GM19468 (cell line): ENCODE data around the gene RTN3.
"Not testable (repeated sequence)": the region's sequence is repeated elsewhere in the genome, so short reads cannot be mapped to it uniquely, and the experiment has no call there.

Experiments used
- ATAC-seq: cut with Tn5 transposase; IDR thresholded peaks from one replicate; pipeline ENCODE4 v1.9.1; 2021; ENCODE audit warnings: mild to moderate bottlenecking, moderate library complexity, moderate number of reproducible peaks; ENCODE audit not compliant: unreplicated experiment; ENCODE audit errors: extremely low read depth

Gene RTN3

DNA sequence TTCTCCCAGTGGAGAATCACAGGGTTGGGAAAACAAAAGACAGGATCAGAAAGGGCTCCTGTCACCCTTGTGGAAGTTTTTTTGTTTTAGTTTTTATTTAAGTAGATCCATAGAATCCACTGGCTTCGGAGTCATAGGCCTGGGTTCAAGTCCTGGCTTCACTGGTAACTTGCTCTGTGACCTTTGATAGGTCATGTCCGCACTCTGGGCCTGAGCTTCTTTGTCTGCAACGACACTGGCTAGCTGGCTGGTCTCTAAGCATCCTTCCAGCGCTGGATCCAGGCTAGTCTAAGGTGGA, 85.9 kb downstream of the RTN3 start:
- ATAC-seq = no peak

DNA sequence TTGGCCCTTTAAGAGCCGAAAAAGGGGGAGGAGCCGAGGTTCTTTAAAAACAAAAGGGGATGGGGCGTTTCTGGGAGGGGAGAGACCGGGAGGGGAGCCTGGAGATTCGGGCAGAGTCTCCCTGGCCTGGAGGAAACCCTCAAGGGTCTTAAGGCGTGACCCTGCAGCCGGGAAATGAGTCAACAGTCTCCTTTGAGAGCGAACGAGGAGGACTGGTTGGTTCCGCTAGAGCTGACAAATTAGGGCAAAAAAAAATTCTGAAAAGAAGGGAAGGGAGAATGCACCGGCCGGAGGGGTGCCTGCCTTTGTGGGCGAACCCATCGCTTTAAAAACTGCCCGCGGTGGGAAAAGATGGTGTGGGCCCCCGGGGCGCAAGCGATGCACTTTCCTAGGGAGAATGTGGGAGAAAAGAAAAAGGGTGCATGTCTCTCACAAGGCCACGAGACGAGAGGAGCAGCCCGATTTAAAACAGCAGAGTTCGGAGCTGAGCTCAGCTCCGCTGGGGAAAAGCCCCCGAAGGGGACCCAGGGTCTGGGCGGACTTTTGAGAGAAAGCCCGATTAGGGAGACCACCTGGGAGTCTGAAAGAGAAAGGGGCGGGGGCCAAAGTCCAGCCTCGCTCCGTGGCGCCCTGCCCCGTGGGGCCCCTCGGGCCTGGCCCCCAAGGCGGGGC, 86.4 kb downstream of the RTN3 start:
- ATAC-seq = no peak

GRCh38 chr11:63768237-63769041, 87.1 kb downstream of the RTN3 start, which contains the start of gene ZFTA:
ZFTA (minus strand) TSS chr11:63768775; CDS start chr11:63768622, 153 bp downstream.
- ATAC-seq = no peak

- ATAC-seq = no peak
Measured at GRCh38 chr11:63769042-63769713, 87.9 kb downstream of the RTN3 start.

- no peak for ATAC-seq
Measured at GRCh38 chr11:63769714-63770455, 88.6 kb downstream of the RTN3 start.

DNA sequence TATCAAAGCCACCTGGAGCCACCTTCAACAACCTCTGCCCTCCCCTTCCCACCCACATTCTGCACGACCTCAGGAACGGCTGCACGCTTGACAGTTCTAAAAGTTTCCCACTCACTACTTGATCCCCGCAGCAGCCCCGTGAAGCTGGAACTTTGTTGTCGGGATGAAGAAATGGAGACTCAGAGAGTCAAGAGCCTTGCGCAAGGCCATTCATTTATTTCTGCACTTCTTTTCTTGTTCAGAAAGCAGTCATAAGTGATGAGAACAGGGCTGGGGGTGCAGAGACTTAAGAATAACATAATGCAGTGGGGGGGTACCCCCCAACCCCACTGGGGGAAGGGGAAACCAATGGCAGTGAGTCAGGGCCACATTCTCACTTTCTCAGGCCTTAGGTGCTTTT, 89.5 kb downstream of the RTN3 start:
- ATAC-seq = no peak

DNA sequence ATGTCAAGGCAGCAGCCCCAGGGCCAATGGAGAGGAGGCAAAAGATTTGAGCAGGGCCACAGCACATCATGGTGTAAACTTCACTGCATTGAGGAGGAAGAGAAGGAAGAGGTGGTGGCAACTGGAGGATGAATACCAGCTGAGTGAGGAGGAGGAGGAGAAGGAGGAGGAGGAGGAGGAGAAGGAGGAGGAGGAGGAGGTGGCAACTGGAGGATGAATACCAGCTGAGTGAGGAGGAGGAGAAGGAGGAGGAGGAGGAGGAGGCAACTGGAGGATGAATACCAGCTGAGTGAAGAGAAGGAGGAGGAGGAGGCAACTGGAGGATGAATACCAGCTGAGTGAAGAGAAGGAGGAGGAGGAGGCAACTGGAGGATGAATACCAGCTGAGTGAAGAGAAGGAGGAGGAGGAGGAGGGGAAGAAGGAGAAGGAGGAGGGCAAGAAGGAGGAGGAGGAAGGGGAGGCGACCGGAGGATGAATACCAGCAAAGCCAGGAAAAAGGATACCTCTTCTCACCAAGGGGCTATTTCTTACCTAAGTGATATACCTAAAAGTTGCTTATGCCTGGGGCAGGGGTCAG, 90.5 kb downstream of the RTN3 start:
- ATAC-seq = not testable (repeated sequence)

GRCh38 chr11:63775191-63775590, 93.9 kb downstream of the RTN3 start:
- ATAC-seq = no peak

DNA sequence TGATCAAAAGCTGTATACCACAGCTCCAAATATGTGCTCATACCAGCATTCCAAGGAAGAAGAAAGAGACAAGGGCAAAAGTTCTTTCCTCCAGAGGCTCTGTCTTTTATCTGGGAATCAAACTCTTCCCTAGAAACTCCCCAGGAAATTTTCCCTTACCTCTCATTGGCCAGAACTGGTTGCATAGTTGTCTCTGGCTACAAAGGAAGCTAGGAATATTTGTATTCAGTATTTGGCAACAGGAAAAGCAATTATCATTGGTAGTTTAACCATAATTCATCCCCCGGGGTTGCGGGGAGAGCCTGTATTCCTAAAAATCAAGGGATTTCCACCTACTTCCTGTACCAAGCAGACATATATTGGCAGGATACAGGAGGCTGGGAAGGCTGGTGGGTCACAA, 97.7 kb downstream of the RTN3 start:
- no peak for ATAC-seq

- ATAC-seq = no peak
Measured at GRCh38 chr11:63782749-63783148, 101.4 kb downstream of the RTN3 start.

DNA sequence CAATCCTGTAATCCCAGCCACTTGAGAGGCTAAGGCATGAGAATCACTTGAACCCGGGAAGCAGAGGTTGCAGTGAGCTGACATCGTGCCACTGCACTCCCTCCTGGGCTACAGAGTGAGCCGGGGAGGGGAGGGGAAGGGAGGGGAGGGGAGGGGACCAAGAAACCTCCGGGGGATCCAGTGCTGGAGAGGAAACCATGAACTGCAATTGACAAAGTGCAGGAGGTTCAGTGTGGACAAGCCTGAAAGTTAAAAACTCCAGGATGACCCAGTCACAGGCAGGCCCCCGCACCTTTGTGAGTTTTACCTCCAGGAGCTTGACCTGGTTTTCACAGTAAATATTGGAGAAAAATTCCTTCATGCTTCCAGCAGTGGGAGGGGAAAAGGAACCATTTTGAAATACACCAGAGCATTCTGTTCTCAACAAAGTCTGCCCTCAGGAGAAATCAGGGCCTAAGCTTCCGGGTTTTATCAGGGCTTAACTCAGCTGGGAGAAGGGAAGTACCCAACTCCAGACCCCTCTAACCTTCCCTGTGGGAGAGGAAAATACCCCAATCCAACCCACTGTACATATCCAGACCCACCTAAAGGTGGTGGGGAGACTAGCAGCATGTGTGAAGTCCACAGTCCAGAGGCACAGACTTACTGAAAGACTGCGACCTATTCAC, 102.8 kb downstream of the RTN3 start:
- no peak for ATAC-seq

GRCh38 chr11:63785823-63786222, 104.5 kb downstream of the RTN3 start:
- ATAC-seq = no peak

DNA sequence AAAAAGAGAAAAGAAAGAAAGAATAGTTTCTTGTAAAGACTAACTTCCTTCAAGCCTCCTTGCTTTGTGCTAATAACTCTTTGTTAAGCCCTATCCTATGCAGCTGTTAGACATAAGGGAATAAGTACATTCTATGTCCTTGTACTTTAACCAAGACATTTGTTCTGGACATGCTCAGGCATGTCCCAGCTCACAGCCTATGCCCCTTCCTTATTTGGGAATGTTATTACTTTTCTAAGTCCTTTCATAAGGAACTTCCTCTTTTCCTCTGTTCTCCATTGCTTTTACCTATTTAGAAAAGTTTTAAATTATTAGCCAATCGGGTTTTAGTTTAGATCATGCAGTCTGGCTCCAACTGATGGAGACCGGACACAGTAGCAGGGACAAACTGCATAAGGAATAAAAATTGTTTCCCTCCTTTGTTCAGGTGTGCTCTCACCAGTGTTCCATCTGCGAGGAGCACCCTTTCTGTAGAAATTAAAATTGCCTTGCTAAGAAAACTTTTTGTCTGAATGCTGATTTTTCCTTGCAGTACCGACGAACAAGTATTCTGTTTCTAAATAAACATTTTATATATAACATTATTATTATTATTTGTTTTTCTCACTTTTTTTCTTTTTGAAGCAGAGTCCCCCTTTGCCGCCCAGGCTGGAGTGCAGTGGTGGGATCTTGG, 110.3 kb downstream of the RTN3 start:
- ATAC-seq = no peak

GRCh38 chr11:63793161-63793560, 111.9 kb downstream of the RTN3 start:
- no peak for ATAC-seq

DNA sequence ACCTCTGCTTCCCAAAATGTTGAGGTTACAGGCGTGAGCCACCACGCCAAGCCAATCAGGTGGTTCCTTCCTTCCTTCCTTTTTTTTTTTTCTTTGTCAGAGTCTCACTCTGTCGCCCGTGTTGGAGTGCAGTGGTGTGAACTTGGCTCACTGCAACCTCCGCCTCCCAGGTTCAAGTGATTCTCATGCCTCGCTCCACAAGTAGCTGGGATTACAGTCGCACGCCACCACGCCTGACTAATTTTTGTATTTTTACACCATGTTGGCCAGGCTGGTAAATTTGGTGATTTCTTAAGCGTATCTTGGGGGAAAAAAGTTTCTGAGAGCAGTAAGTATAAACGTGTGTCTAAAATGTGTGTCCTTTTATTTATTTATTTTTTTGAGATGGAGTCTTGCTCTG, 113.8 kb downstream of the RTN3 start:
- ATAC-seq = no peak

DNA sequence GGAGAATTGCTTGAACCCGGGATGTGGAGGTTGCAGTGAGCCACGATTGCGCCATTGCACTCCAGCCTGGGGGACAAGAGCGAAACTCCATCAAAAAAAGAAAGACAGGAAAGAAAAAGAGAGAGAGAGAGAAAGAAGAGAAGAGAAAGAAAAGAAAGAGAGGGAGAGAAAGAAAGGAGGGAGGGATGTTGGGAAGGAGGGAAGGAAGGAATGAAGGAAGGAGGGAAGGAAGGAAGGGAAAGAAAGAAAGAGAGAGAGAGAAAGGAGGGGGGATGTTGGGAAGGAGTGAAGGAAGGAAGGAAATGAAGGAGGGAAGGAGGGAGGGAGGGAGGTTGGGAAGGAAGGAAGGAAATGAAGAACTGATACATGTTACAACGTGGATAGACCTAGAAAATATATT, 119.6 kb downstream of the RTN3 start:
- no peak for ATAC-seq

- no peak for ATAC-seq
Measured at GRCh38 chr11:63802637-63803414, 121.5 kb downstream of the RTN3 start.

- no peak for ATAC-seq
Measured at GRCh38 chr11:63804259-63804658, 123.0 kb downstream of the RTN3 start.
